Stimulated activated CD8-positive, alpha-beta memory T cell treated with anti-CD3 and anti-CD28 coated beads, Interleukin-2, amount 100 ng/mL, for 1 hour (primary cell): ENCODE data around the gene ITGA6.

Experiments
- DNase-seq, 2 donors: peaks; one replicate each; pipeline ENCODE4 v3.0.0-alpha.2; 2020; ENCODE audit warnings: low read depth in 2 of 2

Gene ITGA6

DNA sequence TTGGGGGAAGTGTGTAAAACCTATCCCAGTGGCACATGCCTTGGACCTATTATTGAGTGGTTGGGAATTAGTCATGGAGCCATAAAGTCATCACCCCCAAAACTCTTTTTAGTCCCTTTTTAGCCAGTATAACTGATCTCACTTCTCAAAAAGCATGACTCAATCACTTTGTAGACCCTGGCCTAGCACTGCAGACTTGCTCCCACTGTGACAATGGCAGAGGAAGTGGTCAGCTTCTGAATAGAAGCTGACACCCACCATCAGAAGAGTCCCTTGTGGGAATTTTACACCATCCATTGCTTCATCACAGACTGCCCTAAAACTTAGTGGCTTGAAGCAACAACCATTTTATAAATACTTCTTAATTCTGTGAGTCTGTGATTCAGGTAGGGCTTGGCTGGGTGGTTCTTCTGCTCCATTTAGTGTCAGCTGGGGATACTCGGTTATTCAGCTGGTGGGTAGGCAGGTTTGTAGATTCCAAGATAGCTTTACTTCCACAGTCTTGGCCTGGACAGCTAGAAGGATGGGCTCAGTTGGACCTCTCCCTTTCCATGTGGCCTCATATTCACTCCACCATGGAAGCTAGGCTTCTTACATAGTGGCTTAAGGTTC is 10.8 kb upstream of the ITGA6 start:
- DNase-seq: no peak

DNA sequence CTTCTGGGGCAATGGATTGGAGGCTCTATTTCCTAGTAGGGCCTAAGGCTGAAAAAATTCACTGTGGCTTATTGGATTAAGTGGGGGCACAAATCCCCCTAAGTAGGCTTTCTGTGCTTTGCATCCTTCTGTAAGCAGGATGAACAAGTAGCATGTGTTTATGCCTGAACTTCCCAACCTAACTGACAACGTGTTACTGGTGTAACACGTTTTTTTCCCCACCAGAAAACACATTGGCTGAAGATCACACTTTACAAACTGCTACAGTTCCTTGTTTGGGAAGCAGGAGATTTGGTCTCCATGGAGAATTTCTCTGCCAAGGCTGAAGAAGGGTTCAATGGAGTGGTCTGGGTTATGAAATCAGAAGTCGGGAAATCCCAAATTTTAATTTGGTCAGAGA is 7.2 kb upstream of the ITGA6 start:
- DNase-seq: no peak

DNA sequence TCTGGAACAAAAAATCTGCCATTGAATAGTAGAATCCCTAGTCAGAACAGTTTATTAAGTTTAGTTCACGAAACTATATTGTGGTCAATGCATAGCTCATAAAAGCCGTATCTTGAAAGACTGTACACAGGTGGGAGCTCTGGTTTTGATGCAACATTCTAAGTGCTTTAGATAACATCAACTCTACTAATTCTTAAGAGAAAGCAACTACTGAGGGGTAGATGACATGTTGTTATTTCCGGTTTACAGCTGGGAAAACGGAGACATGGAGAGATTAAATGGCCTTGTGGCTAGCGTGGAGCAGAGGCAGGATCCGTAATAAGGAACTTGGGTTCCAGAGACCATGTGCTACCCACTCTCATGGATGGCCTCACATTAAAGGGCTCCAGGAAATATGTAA is 4.2 kb upstream of the ITGA6 start:
- no peak for DNase-seq

DNA sequence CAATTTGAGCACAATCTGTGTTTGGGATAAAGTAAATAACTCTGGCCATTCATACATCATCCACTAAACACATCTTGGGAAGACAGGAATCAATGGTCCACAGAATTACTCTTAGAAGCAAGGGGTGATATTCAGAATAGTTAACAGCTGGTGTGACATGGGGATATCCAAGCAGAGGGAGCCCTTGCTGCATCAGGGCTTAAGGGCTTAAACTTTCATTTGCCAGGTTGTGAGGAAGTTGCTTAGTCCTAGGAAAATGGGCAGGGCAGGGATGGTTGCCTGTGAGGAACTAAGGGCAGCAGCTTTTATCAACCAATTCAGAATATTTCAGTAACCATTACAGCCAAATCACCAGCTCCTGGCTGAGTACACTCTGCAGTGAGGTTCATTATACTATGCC is 2.0 kb upstream of the ITGA6 start:
- no peak for DNase-seq

DNA sequence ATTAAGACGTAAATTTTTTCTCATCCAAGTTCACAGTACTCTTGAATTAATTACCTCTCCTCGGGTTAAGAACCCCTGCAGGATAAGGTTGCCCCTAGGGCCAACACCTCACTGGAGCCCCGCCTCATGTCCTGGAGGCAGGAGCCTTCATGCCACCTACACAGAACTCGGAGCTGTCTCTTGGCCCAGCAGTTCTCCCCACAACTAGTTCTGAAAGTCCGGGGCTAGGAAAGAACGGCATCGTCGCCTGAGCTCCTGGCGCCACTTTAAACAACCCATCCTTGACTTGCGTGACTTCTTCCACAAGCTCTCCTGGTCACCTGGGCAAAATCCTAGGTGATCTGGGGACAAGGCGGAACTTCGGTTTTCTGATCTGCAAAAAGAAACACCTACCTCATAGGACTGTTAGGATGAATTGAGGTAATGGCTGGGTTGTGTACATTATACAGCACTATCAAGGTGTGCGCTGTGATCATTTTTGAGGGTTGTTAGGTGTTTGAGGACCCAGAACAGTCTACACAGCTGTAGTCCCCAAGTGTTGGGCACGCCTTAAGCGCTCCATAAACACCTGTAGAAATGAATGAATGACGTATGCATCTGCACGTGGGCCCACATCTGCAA is 641 bp upstream of the ITGA6 start:
- DNase-seq: no peak

DNA sequence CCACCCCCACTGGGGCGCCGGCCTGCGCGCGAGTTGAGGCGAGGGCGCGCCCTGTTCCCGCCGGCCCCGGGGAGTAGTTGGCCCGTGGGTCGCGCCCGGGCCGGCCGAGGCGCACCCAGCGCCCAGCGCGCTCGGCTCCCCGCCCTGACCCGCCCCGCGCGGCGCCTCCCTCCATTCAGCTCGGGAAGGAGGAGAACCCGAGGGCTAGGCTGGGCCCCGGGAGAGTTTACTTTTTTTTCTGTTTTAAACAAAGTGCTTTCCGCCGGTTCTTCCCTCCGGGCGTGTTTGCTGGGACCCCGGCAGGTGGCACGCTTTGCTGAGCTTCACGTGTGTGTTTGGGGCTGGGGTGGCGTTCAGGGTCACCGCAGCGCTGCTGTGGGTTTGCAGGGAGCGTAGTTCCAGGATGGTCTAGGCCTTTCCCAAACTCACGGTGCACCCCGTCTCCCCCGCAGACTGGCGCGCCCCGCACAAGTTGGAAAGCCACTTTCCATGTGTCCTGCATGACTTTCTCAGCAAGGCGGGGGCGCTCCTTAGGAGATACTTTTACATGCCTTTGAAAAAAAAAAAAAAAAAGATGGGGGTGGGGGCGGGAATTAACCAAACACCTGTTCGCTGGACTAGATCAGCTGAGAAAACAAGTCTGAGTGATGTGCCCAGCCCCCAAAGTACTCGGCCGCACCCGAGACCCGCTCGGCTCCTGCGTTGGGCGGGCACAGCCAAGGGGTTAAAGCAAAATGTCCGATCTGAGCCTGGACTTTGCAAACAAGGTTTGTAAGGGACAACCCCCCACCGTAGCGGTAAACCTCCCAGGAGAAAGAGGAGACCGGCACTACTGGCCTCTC is 825 bp downstream of the ITGA6 start:
- DNase-seq: peak in 1 of 2 donors; percentile 28

DNA sequence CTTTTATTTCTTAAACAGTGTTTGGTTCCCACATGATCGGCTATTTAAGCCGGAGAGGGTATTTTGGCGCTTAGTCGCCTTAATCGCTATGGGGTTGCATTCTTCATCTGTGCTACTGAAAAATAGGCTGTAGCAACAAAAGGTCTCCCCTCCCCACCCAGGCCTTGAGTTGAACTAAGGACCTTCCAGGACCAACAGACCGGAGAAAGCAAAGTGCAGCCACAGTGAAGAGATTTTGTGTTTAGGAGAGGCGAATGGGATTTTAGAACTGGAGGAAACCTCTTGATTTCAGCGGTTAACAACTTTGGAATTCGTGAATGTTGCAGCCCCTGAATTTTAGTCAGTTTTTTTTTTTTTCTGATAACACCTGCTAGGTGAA is 1.4 kb downstream of the ITGA6 start:
- DNase-seq: no peak

DNA sequence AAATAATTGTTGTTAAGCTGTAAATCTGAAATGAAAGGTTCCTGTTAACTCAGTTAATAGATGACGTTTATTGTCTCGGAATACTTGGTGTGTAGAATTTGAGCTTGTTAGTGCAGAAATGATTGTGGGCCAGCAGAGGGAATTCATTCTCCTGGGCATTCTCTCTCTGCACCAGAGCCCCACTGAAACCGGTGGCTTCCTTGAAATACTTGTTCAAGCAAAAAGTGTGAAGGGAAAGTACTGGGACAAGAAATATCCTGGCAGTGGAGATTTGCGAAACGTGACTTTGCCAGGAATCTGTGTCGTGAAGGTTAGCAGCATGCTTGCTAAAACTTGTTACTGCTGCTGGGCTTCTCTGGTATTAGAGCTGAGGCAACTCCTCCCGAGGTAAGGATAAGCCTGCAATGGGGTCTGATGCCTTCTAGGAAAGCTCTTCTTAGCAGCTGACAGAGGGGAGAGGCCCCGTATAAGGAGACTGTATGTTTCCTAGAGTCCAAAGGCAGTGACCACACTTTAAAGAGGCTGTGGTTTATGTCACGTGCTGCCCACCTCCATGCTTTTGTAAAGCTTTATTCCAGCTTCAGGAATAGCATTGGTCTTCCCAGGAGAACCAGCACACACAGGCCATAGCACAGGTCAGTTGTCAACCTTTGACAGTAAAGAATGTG is 2.0 kb downstream of the ITGA6 start:
- no peak for DNase-seq

DNA sequence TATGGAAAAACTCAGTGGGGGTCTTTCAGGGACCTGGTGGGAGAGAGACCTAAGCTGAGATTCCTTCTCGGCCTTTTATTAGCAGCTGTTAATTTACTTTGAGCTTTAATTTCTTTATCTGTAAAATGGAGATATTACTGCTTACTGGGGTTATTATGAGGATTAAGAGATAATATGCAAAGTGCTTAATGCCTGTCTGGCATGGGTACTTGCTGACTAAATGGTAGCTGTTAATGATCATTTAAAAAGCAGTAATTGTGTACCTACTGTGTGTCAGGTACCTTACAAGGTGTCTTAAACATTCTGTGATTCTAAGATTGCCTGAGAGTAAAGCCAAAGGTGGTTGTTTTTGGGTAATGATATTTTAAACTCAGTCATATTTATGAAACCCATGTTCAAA is 2.6 kb downstream of the ITGA6 start:
- no peak for DNase-seq

DNA sequence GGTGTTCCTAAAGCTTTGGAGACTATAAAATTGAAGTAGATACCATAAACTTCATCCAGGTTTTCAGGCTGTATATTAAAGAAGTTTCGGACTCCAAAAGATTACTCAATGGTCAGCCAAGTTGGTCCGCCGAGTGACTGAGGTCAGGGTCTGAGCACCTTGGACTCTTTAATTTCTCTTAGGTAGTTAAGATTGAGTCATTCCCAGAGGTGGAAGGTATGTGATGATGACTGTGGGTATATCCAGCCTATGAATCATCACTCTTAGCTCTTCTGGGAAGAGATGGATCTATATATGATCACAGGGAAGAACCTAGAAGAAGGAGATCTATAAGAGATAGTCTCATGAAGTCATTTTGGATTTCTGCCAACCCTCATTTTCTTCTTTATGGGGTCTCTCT is 3.3 kb downstream of the ITGA6 start:
- DNase-seq: no peak

DNA sequence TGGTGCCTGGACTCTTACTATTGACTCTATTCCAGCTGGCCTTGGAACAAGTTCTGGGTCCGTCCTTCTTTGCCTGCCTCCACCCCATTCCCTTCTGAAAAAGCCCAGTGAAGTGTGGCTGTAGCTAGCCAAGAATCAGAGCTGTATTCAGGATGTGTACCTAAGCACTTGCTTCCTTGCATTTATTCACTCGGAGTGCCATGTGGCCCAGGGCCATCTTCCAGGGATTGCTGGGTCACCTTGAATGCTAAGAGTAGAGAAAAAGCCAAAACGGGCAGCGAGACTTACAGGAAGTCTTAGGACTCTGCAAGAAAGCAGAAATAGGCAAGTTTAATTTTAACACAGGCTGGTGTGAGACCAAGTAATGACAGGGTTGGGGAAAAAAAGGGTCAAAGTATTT is 4.1 kb downstream of the ITGA6 start:
- DNase-seq: no peak

DNA sequence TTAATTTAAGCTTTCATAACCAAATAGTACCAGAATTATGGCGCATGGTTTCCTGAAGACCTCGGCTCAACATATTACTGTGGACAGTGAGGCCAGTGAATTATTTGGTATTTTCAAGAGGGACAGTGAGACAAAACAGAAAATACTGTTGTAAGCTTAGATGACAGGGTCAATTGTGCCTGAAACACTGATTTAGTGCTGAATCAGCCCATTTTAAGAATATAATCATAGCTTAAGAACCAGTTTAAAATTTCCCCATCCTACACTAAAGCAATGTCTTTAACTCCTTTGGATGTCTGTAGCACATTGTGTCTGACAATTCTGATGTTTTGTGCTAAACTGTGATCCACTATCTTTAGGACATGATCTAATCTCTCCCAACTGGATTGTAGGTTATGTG is 4.6 kb downstream of the ITGA6 start:
- DNase-seq: no peak

DNA sequence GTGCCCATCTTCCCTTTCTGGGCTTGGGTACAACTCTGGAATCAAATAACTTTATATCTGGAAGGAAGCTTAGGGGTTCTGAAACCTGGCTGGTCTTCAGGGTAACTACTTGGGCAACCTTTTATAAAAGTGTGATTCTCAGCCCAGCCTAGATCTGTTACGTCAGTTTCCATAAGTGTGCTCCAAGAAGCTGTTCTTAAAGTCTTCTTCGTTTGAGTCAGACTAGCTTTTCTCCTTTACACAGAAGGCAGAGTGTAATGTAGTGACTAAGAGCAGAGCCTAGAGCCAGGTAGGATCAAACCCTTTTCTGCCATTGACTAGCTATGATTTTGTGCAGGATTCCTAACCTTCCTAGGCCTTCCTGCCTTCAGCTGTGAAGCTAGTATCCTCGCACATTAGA is 5.8 kb downstream of the ITGA6 start:
- no peak for DNase-seq

DNA sequence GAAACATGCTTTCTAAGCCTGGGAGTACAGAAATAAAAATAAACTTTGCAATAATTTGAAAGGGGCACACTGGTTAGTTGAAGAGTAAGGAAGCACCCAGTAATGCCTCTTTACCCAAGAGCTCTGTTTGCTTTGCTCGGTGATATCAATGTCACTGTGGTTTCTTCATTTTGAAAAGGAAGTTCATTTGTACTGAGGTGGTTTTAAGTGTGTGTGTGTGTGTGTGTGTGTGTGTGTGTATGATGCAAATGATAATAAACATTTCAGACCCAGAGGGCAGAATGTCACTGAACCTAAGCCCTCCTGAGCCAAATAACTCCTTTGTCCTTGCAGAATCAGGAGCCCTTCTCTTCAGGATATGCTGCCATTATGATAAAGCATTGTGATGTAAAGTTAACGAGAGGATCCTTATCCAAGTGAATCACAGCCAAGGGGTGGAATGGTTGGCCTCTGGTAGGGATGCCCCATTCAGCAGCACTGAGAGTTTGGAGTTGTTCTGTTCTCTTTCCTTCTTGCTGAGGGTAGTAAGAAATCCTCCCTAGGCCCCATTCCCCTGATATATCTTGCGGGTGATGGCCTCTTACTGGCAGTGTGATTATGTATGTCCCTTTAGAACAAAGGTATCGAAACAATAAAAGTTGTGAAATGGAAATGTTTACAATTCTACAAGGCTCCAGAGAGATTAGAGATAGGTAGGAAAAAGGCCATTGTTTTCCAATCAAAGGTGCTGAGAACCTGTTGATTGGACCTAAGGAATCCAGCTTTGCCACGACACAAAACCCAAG is 7.6 kb downstream of the ITGA6 start:
- no peak for DNase-seq

DNA sequence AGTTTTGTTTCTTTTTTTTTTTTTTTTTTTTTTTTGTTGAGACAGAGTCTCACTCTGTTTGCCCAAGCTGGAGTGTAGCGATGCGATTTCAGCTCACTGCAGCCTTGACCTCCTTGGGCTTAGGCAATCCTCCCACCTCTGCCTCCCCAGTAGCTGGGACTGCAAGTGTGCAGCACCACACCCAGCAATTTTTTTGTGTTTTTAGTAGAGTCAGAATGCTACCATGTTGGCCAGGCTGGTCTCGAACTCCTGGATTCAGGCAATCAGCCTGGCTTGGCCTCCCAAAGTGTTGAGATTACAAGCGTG is 8.2 kb downstream of the ITGA6 start:
- no peak for DNase-seq

DNA sequence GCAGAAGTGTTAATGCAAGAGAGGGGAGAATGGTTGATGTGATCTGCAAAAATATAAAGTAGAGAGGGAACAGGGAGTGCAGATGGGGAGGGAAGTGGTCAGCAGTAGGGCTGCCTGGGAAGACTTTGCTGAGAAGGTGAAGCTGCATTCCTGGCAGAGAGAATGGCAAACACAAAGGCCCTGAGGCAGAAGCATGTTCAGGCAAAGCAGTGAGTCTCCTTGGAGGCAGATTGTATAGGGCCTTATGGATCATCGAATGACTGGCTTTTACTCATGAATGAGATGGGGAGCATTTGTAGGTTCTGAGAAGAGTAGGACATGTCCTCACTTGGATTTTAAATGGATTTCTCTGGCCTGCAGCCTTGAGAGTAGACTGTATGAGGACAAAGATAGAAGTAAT is 9.5 kb downstream of the ITGA6 start:
- no peak for DNase-seq

DNA sequence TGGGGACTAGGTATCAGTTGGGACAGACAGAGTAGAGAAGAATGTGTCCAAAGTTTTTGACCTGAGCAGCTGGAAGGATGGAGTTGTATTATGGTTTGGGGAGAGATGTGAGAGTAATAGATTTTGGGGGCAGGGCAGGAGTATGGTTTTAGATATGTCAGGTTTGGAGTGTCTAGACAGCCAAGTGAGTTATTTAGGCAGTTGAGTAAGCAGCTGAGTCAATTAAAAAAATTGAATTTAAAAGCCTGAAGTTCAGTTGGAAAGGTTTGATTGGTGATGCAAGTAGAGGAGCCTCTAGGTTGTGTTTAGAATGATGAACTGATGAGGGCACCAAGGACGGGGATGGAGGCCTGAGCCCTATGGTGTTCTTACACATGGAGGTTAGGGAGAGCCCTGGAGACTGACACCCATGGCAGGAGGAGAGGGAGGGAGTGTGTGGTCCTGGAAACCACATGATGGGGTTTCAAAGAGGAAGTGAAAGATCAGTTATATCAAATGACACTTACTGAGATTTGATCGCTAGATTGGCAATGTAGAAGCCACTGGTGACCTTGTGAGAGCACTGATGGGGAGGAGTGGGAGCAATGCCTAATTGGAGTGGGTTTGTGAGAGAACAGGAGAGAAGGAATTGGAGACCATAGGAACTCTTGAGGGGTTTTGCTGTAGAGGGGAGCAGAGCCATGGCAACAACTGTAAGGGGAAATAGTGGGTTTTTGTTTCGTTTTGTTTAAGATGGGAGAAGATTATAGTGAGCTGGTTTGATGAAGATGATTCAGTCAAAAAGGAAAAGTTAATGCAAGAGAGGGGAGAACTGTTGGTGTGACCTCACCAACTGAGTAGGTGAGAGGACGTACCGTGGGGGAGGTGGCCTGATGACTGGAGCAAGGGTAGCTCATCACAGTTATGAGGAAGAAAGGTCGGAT is 10.3 kb downstream of the ITGA6 start:
- no peak for DNase-seq

DNA sequence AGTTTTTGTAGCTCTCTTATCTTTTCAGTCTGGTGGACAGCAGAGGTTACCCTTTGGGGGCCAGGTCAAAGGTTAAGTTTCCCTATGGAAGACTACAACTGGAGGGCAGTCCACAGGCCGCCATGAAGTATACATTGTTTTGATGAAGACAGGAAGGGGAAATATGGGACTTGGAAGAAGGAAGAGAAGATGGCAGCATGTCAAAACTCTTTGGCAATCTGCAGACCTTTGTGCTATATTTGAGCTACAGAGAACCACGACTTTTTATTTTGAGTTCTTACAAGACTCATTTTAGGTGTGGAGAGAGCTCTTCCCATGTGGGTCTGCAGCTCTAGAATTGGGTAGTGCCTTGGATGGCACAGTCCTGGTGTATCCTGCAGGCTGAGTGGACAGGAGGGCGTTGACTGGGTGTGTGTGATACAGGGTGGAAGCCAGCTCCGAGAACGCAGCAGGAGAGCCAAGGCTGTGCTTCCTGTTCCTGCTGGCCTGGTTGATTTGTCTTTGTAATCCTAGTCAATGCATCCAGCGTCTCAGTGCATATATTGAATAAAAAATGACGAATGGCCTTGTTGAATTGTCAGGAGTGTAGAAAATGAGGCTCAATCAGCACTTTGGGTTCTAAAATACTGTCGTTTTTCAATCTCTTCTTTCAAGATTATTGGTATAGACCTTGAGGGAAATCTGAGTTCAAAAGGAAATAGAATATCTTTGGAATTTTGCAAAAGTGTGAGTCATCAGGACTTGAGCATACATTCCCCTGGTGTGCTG is 11.5 kb downstream of the ITGA6 start:
- no peak for DNase-seq

DNA sequence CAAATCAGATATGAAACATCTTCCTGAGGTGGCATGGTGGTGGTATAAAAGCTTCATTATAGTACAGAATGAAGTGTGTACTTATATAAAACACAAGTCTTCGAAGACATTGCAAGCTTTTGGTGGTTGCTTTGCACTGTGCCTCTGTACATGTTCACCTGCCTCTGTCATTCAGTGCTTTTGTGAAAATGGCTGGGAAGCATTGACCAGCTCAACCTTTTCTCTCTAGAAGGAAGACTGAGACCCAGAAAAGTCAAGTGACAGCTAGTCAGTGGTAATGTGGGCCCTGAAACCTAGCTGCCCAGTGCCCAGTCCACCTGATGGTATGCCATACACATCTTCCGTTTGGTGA is 12.1 kb downstream of the ITGA6 start:
- DNase-seq: no peak

DNA sequence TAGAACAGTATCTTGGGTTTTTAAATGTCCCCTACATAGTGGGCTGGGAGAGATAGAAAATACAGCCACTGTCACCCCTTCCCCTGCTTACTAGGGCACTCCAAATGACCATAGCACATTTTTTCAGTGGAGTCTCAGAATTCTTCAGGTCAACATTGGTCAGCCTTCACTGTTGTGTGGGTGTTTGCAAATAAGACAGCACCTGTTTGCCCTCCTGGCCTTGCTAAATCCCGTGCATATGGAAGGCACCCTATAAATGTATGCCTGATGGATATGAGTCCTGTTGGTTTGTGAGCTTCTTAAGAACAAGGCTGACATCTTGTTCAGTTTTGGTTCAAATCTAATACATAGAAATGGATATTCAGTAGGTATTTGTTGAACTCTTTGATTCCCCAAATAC is 12.5 kb downstream of the ITGA6 start:
- DNase-seq: no peak
